COLO829 (cell line): ENCODE results near the gene TAF3.
"Not testable (repeated sequence)": the region's sequence is repeated elsewhere in the genome, so short reads cannot be mapped to it uniquely, and the experiment has no call there.

Experiments used
- DNase-seq: peaks from one replicate; pipeline ENCODE4 v3.0.0; 2012; ENCODE audit warnings: low spot score

Gene TAF3

DNA sequence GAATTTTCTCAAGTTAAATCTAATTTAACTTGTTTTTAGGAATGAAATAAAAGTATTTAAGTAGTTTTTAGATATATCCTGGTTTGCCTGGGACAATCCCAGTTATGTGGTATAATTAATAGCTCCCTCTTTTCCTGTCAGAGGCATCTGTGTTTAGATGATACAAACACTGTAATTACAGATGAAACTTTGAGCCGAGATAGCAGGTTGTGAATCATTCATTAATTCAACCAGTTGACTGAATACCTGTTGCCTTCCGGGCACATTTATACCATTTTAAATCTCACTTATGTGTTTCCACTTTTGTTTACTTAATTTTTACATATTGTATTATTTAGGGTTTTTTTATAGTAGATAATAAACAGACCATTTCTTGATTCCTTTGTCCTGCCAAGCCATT, 154.1 kb downstream of the TAF3 start:
- no peak for DNase-seq

DNA sequence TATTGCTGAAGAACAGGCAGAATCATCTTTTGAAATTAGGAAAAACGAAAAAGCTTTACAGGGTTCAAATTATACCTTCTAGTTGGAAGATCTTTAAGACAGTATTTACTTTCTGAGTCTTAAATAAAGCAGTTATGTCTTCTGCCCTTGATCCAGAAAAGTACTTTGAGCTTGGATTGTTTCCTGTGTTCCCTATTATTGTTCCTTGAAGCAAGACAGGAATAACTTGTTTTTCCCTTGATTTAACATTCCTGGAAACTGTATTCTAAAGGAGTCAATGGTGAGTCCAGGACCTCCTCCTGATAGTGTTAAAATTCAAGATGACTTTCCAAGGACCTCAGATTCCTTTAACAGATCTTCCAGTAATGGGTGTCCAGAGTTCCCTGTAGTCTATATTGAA, 161.9 kb downstream of the TAF3 start:
- no peak for DNase-seq

DNA sequence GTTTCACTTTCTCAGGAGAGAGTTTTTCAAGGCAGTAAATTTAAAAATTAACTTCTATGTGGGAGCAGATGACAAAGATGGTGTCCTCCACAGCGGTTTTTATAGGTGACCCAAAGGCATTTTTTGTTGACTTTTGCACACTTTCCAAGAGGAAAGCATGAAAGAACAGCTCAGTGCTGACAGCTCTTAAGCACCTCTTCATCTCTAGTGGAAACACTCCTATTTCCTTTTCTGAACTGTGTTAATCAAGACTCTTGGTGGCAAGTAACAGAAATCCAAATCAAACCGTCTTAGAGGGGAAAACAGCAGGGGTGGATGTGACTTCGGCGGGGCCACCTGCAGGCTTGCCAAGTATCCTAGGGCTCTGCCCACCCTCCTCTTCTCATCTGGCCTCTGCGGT, 164.4 kb downstream of the TAF3 start:
- DNase-seq: no peak

DNA sequence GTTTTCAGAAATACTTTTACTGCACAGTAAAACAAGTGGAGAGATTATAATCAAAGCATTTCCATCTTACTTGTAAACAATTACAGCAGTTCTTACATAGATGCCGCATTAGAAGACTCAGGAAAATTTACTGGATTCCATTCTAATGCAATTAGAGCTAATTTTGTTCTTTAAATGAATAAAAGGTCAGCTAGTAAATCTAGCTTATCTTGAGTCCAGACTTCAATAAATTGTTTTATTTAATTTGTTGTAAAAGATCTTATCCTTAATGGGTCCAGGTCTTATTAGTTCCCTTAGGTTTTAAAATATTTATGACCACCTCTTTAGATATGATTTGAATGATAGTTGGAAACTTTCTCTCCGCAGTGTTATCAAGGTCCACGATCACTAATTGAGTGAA, 166.0 kb downstream of the TAF3 start:
- DNase-seq: no peak

DNA sequence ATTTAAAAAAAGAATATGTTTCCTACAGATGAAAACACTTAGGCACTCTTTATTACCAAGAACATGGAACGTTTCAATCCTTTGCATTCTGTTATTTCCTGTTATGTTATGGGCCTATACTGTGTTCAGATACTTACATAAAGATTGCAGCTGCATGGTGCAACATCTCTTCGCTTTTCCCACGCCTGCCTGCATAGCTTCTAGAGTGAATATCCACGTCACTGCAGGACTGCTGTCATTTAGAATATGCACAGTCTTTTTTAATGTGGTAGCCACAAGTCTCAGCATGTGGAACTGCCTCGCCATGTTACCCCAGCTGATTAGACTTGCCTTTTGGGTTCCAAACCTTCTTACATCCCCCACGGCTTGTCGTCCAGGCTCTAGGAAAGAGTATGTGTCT, 166.6 kb downstream of the TAF3 start:
- no peak for DNase-seq

DNA sequence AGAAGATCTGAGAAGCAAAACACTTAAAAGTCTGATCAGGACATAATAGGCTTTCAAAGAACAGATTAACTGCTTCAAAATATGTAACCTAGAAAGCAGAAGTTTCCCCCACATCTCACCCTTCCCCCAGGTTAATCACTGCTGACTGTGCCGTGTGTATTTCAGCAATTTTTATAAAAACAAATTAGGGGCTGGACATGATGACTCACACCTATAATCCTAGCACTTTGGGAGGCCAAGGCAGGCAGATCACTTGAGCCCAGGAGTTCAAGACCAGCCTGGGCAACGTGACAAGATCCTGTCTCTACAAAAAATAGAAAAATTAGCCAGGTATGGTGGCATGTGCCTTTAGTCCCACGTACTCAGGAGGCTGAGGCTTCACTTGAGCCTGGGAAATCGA, 168.5 kb downstream of the TAF3 start:
- DNase-seq: no peak

DNA sequence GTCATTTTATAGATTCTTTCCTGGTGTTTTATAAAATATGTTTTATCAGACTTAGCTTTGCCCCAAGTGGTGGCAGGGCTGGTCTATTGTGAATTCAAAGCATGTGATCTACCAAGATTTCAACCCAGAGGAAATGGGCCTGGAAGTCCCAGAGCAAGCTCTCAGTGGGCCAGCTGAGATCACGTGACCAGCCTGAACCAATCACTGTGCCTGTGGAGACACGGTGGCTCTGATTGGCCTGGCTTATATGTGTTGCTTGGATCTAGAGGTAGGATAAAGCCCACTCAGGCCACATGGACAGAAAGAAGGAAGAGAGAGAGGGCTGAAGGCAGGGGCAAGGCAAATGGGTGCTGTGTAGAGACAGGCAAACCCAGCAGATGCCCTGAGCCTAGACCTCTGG, 170.7 kb downstream of the TAF3 start:
- DNase-seq: no peak

DNA sequence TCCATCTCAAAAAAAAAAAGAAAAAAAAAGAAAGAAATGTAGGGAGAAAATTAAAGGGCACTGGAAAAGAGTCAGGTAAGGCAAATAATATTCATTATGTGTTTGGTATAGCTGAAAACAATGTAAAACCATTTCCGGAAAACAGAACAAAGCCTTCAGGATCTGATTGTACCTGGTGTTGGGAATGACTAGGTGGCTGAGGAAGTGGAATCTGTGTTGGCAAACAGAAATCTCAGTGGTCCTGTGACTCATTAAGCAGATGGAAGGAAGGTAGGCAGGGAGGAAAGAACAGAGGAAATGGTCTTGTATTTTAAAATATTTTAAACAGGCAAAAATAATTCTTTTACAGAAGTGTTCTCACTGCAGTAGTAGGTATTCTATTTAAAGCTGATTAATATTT, 180.5 kb downstream of the TAF3 start:
- no peak for DNase-seq

DNA sequence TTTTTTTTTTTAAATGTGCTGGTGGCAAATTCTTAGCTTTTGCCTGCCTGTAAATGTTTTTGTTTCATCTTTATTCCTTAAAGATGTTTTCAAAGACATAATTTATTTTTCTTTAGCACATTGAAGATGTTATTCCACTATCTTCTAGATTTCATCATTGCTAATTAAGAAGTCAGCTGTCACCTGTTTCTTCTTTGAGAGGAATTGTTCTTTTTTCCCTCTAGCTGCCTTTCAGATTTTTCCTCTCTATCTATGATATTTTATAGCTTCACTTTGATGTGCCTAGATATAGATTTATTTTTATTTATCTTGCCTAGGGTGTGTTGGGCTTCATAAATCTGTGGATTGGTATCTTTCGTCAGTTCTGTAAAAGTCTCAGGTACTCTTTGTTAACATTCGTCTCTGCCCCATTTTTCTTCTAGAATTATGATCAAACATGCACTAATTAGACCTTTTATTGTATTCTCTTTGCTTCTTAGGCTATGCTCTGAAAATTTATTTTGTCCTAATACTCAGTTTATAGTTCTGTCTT, 186.2 kb downstream of the TAF3 start:
- no peak for DNase-seq

DNA sequence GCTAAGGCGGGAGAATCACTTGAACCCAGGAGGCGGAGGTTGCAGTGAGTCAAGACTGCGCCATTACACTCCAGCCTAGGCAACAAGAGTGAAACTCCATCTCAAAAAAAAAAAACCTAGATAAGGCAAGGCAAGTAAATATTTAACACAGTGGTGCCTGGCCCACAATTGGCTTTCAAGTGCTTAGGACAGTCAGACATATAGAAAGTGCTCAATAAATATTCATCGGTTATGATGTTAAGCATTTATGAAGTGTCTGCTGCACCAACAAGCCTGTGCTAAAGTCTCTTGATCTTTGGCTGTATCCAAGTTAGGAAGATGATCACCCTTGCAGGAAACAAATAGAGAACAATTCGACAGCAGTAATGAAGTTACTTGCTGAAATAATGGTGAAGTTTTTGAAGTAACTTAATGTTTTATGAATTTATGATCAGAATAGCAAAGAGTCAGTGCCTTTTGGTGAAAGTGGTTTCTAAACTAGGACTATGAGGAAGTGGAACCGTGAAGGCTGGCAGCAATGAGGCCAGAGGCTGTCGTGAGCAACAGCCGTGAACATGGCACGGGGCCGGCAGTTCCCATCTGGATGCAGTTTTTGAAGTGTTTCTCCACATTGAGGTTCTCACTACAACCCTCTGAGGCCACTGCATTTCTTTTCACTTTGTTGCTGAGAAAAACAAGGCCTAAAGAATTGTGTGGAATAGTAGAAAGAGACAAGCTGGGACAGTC, 188.1 kb downstream of the TAF3 start:
- no peak for DNase-seq

DNA sequence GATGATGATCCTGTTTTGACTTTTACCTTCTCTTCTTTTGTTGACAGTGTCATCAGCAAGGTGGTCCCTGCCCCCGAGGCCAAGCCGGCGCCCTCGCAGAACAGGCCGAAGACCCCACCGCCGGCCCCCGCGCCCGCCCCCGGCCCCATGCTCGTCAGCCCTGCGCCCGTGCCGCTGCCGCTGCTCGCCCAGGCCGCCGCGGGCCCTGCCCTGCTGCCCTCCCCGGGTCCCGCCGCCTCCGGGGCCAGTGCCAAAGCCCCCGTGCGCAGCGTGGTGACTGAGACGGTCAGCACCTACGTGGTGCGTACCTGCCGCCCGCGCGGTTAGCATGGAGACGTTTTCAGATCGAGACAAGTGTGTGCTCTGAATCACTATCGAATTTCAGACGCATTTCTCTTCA, 190.7 kb downstream of the TAF3 start:
- DNase-seq: no peak

DNA sequence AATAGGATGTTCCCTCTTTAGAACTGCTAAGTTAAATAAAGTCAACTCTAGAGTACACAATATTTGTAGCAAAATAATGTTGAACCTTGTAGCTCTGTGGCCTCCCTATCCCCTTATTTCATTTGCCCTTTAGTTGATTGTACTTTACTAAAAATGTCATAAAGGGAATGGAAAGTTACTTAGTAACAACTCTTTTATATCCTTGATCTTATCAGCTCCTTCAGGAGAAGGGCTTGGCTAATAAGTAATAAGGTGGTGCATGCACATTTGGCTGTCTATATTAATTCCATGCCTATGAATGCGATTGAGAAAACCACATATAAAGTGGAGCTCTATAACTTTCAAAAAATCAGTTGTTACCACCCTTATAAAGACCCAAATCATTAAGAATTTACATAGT, 194.7 kb downstream of the TAF3 start:
- DNase-seq: no peak

DNA sequence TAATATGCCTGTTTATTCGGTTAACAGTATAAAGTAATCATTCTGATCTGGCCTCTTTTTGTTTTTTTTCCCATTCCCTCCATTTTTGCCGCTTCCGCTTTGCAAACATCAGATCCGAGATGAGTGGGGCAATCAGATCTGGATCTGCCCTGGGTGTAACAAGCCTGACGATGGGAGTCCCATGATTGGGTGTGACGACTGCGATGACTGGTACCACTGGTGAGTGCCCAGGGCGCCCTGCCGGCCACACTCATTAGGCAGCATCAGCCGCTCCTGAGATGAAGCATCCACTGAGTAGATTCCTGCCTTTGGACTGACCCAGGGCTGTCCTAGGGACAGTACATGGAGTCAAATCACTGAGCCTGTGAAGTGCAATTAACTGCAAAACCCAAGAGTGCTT, 195.3 kb downstream of the TAF3 start:
- DNase-seq: no peak

DNA sequence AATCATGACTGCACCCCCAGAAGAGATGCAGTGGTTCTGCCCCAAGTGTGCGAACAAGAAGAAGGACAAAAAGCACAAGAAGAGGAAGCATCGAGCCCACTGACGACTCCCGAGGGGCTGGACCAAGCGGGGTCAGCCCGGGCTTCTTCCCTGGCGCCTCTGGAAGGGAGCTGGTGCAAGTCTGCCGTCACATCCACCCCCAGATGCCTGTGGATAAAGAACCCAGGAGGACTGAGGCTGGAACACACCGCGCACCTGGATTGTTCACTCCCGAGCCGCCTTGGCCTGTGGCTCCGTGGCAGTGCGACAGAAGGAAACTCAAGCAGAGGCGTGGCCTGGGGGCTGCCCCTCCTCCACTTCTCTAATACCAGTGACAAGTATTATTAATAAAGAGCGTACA, 196.3 kb downstream of the TAF3 start:
- DNase-seq: no peak

DNA sequence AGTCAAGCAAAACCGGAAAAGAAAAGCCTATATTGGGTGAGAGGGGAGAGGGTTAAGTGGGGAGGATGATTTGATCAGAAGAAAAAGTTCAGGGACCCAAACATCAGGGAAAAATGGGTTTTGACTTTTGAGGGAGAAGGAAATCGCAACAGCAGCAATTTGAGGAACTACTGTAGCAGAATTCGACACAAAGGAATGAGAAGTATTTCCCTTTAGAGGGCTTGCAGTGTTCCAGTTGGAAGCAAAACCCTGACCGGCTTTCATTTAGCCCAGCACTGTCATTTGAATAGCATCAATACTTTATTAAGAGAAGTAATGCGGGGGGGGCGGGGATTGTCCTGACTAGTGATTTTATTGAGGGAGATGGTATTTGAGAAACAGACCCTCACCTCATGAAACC, 199.0 kb downstream of the TAF3 start:
- DNase-seq: no peak

DNA sequence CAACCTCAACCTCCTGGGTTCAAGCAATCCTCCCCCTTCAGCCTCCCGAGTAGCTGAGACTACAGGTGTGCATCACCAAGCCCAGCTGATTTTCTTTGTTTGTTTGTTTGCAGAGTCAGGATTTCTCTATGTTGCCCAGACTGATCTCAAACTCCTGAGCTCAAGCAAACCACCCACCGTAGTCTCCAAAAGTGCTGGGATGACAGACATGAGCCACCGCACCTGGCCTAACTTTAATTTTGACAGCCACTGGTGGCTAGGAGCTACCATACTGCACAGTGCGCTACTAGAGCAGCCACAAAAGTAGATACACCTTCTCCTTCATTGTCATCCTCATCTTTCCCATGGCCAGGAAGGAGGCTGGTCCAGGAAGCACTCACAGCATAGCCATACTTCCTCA, 205.0 kb downstream of the TAF3 start:
- DNase-seq: no peak

DNA sequence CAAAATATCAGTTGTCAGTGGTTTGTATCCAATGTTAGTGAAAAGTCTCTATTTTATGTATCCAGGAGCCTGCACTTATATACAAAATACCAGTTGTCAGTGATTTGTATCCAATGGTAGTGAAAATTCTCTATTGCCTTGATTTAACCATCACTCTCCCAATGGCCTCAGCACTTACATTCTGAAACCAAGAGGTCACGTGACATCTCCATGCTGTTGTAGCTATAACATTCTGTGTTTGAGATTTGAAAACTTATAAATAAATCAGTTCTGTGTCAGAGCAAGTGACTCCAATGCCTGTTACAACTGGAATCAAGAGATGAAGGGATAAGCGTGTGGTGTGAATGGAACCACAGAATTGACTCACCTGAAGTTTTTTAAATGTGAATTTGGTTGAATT, 205.5 kb downstream of the TAF3 start:
- DNase-seq: no peak

DNA sequence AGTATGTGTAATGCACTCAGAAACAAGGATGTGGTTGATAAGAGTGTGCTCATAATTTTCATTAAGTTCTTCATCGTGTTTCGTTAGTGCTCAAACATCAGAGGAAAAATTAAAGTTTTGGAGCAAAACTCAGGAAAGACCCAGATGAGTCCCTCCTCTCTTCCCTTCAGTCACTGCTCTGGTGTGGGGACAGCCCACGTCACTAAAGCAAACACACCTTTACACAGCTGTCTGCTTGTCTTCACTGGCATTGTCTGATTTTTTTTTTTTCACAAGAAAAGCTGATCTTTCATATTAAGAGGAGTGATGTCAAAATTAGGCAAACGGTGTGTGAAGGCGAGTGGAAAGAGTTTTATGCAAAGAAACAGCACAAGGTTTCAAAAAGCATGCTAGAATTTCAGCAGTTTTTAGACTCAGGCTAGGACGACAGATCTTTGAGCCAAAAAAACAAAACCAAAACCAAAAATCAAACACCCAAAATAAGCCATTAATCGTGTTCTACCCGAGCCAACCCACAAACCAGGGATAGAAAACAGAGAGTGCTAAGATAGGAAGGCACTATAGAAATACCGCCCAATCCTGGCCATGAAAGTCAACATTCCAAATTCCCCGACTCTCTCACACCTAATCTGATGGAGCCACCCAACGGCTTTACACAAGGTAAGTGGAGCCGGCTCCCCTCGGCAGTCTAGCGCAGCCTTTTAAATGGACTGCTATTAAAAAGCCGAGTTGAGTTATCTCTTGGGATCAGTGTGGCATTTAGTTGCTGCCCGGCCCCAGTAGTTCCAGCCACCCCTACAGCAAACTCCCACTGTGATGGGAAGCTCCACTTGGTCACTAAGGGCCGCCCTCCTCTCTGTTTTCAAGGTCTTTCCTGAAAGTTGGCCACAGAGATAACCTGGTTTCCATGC, 208.3 kb downstream of the TAF3 start:
- DNase-seq: no peak

DNA sequence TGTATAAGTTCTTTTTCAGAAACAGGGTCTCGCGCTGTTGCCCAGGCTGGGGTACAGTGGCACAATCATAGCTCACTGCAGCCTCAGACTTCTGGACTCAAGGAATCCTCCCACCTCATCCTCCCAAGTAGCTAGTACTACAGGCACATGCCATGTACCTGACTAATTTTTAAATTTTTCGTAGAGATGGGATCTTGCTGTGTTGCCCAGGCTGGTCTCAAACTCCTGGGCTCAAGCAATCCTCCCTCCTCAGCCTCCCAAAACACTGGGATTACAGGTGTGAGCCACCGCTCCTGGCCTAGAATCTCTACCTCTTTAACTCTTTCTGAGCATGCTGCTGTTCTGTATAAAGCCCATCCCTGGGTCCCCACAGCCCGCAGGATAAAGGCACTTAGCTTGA, 212.9 kb downstream of the TAF3 start:
- DNase-seq: not testable (repeated sequence)

DNA sequence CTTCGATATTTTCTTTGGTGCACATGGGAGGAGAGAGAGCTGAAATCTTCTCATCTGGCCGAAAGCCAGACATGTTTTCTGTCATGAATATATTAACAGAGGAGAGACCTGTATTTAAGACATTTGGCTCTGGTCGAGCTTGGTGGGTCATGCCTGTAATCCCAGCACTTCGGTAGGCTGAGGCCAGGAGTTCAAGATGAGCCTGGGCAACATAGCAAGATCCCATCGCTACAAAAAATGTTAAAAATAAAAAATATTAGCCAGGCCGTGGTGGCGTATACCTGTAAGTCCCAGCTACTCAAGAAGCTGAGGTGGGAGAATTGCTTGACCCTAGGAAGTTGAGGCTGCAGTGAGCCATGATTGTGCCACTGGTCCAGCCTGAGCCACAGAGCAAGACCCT, 214.3 kb downstream of the TAF3 start:
- no peak for DNase-seq

DNA sequence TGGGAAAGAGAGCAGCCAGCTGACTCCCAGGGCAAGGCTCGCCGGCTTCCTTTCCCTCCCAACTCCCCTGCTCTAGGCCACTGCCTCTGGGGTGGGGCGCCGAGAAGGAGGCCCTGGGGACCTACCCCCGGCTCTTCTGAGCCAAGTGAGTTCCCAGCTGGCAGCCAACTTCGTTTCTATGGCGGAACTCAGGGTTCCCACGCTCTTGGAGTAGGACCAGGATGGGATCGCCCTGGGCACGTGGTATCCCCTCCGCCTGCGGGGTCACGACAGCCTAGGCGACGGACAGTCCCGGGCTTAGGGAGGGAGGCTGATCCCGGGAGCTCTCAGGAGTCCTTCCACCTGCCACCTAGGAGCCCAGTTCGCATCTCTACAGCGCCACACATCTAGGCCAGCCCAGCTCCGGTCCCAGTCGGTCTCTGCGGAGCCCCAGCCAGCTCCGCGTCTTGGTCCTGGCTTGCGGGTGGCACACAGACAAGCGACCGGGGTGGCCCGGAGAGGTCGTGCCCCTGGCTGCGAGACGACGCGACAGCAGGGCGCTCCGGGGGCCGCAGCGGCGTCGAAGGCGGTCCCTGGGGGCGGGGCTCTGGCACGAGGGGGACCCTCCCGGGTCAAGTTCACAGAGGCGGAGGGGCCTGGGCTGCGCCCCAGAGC, 215.6 kb downstream of the TAF3 start:
- no peak for DNase-seq

DNA sequence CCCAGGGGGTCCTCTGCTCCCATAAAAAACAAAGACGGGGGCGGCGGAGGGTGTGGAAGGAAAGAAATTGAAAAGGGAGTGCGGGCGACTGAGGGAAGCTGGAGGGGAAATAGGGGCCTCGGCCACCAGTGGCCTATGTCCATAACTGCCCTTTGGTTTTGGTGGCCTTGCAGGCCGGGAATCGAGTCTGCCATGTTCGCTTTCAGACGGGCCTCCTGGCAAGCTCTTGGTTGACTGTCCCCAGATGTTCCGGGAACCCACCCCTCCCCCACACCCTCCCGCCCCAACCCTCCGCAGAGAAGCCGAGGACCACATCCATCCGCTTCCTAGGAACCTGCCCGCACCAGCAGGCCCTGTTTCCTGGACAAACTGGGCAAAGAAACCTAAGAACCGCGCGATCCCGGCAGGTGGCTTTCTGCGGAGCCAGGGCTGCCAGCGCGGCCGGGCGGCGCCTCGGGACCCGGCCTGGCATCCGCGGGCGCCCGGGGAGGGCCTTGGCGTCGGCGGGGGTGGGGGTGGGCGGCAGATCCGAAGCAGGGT, 216.2 kb downstream of the TAF3 start:
- no peak for DNase-seq
